HG03095 (cell line): ENCODE data around the gene NCKAP5.

ENCODE experiments used
- ATAC-seq: cut with Tn5 transposase; IDR thresholded peaks from one replicate; pipeline ENCODE4 v1.9.1; 2021; ENCODE audit warnings: moderate library complexity; ENCODE audit not compliant: unreplicated experiment

The NCKAP5 gene

DNA sequence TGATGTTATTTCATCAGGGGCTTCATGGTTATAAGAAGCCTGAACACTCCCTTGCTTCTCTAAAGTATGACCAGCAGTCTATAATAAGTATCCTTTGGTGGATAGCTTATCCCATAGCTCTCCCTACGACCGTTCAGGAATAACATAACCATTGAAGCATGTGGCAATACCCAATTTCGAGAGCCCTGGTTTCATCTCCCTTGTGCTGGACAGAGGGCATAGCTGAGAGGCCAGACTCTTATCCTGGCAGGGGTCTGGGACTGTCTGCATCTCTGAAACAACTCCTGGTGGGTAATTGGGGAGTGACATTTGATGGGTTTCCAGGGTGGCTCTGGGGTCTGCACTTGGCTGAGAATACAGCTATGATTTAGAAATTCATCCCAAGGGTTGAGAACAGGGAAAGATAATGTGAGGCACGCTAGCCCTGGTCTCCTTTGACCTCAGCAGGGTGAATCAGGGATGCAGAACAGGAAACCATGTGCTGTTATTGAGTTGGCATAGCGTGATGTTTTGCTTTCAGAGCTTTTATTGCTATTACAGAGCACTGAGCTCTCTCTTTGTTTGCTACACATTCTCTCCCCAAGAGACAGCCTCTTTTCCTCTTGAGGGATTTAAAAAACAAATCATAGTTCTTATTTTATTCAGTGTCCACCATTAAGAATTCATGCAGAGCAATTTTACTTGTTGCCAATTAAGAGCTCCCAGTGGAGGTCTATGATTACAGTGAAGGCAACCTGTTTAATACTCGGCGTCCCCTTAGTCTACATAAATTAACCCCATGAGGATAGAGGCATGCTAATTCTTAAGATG, 274.5 kb downstream of the NCKAP5 start:
- ATAC-seq = no peak

DNA sequence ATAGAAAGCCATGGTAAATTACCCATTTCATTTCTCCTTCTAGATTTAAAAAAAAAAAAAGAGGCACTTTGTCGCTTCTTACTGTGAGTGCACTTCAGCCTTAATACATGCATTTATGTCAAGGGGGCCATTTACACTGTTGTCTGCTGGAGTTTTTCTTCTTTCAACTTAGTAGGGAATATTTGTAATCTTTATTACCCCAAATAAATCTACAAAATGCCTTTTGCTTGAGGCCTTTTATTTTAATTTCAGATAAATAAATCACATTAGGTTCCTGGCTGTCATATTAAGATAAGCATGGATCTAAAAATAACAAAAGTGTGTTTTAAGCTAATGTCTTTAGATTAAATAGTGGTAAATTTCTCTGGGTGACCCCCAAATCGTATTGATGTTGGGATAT, 276.0 kb downstream of the NCKAP5 start:
- no peak for ATAC-seq

DNA sequence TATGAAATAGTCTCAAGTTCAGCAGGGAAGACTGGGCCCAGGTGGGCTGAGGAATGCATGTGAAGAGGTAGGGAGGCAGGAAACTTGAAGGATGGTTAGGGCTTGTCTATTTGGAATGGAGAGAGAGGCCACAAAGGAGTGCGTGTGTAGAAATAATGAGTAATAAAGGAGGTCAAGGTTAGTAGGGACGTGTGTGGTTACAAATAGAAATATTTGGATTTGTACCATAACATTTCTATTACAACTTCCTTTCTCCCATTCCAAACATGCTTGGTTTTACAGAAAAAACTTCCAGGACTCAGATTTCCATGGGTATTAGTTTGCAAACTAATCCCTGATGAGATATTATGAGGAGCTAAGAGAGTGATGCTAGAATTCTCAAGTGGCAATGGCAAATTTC, 280.6 kb downstream of the NCKAP5 start:
- ATAC-seq = no peak

DNA sequence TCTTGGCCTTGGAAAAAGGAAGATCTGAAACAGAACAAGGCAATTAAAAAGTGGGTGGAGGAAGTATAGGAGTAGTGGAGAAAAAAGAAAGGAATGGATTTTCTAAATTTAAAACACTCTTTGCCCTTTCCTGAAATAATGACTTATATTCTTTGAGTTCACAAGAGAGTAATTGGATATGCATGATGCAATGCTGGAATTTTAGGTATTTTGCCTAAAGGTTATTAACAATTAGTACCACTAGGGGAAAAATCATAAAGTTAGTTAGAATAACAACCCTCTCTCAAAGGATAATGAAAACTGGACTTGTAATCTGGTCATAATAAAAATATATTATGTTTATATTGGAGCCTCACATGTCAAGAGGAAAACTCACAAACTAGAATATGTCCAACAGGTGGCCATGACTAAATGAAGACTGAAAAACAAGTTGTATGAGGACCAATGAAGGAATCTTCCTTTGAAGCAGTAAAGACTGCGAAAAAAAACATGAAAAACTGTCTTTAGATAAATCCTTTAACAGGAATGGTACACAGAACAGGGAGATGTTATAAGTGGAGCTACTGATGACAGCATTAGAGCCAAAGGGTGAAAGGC, 281.8 kb downstream of the NCKAP5 start:
- no peak for ATAC-seq

DNA sequence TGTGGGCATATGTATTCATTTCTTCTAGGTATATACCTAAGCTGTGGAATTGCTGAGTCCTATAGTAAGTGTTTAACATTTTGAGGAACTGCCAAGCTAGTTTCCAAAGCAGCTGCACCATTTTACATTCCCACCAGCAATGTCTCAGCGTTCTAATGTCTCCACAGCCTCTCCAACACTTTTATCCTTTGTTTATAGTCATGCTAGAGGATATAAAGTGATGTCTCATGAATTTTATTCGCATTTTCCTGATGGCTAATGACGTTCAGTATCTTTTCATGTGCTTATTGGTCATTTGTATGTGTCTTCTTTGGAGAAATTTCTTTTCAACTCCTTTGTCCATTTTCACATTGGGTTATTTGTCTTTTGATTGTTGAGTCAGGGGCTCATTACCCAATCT, 295.2 kb downstream of the NCKAP5 start:
- no peak for ATAC-seq

DNA sequence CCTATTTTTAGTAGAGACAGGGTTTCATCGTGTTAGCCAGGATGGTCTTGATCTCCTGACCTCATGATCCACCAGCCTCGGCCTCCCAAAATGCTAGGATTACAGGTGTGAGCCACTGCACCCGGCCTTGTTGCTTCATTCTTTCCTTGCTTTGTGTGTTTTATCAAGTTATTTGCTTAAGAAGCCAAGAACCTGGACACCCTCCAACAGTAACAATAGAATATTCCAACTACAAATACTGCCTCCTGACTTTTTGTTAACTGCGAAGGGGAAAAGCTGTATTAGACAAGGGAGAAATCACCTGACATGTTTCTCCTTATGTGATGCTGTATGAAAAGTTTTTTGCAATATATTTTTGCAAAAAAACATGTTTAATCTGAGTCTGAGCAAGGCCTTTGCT, 297.2 kb downstream of the NCKAP5 start:
- ATAC-seq = no peak

DNA sequence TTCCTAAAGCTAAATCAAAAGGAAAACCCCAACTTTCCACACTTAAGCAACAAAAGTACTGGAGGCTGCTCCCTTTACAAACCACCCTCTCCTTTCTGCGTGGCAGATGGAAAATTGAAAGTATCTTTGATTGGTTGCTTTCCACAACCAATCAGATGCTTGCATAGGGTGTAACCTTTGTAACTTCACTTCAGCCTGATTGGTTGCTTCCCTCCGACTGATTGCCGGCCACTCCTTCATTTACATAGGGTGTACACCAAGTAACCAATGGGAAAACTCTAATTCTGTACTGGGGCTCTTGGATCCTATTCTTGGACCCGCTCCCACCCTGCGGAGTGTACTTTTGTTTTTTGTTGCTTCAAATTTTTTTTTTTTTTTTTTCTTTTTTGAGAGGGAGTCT, 297.7 kb downstream of the NCKAP5 start:
- ATAC-seq = no peak

DNA sequence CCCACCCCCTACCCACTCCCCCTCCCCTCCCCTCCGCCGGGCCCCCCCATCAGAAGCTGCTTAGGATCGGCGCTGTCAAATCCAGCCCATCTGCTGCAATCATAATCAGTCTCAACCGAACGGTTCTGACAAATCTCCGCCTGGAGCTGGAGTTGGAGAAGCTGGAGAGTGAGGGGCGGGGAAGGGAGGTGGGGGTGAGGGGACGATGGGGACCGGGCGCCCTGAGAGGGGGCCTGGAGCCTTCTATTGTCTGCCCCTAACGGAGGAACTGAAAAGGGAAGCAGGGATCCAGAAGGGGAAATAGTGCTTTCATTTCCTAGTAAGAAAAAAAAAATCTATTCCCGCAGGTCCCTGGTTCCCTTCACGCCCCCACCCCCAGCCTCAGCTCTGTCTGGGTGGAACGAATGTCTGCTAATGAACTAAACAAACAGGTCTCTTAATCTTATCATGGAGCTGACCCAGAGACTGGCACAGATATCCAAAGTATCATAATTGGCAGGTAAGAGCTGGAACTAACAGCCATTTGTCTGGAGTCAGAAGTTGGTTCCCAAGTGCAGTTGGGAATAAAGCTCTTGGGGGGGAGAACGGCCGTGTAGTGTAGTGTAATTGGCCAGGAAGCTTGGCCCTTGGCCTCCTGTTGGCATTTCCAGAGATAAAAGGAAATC, 301.2 kb downstream of the NCKAP5 start:
- no peak for ATAC-seq

DNA sequence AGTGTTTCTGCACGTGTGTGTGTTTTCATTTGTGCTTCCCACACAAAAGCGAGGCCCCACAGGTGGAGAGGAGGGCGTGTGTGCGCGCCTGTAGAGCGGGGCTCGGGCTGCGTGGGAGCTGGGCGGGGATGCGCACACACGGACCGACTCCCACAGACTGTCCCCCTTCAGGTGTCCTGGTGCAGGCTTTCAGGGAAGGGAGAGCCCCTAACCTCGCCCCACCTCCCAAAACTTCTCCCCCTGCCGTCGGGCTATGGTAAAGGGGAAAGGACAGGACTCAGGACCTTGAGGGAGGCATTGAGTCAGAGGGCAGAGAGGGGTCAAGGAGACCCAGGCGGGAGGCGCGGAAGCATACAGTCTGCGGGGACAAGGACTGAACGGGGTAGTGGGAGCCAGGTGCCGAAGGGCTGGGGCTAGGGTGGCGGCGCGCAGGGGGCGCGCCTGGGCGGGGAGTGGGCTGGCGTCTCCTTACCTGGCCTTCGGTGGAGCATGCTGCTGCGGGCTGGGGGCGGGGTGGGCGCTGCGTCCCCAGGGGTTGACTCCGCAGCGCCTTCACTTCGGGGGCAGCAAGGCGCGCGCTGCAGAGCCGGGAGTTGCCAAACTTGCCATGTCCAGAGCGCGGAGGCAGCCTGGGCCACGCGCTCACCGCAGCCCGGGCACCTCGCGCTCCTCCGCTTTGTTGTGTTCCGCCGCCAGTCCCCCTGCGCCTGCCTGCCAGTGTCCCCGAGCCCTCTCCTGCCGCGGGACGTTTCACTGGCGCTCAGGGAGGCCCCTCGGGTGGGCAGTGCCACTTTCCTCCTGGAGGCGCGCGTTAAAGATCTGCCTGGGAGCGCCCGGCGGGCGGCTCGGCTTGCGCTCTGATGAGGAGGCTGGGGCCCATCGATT, 302.0 kb downstream of the NCKAP5 start:
- no peak for ATAC-seq

DNA sequence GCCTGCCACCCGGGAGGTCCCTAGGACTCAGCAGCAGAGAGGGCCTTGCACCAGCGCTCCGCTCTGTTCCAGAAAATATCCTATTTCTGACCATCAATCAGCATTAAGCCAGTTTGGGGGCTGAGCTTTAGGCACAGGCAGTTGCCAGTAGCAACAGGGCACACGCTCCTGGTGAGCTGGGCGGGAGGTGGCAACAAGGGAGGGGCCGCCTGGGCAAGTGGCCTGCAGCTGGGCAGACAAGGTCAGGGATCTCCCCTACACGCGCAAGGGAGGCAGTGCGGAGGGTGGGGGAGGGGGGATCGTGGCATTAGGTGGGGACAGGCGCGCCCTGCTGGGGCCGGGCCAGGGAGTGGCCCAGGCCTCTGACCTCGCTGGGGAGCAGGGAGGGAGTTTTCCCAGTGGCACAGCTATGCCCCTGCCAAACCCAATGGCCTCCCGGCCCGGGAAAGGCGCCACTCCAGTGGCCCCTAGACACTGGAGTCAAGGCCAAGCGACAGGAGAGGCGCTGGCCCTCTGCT, 302.8 kb downstream of the NCKAP5 start:
- ATAC-seq = no peak

DNA sequence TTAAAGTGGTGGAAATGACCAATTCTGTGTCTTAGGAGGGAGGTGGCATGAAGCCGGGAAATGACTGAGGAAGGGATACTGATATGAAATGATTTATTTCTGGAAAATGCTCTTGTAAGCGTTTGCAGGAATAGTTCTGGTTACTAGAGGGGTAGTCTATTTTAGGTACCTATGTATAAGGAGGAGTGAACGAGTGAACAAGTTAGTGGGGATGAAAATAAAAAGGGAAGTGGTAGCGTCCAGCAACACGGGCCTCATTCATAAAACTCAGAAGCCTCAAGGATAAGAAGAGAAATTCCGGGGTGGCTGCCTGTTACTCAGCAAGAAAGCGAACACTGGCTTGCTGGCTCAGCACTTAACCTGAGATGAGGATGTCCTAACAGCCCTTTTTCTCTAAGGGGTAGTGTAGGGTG, 303.3 kb downstream of the NCKAP5 start:
- ATAC-seq = no peak

DNA sequence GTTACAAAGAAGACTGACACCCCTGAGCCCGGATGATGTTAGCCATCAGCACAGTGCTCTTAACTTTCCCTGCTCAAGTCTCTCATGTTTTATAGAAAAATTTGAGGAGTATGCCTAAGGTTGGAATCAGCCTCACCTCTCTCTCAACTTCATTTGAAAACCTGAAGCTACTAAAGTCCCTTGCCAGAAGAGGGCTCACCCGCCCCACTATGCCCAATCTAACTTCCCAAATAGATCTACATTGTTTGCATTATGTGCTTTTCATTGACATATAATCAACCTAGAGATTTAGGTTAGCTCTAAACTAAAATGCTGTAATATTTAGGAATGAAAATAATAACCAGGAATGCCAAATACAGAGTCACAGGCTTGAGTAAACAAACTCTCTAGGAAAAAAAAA, 305.4 kb downstream of the NCKAP5 start:
- no peak for ATAC-seq

DNA sequence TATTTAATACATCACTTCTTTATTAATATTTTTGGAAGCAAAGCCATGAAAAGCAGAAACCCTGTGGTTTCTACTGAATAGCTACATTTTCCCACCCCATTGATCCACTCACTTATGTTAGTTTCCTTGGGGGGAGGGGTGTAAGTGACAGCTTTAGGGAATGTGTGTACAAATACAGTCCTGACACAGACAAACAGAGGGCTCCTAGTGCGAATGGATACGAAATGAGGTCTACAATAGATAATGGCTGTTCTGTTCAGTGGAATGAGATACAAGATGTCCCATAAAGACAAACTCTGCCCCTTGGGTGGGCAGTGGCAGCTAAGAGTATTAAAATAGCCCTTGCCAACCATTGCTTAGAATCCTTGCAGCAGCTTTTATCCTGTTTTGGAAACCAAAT, 312.9 kb downstream of the NCKAP5 start:
- no peak for ATAC-seq

DNA sequence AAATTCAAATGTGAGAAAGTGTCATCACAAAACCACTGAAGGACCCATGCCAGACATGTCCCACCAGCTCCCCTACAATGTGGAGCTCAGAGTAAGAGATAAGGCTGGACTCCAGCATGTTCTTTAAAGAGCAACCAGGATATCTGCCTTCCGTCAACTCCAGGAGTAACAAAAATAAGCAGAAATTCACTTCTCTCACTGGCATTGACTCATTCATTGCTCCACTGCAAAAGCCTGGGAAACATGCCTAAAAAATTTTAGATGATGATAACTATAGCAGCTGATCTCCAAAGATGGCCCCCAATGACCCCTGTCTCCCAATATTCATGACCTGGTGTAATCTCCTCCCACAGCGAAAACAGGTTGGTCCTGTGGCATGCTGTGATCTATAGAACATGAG, 314.5 kb downstream of the NCKAP5 start:
- ATAC-seq = no peak

DNA sequence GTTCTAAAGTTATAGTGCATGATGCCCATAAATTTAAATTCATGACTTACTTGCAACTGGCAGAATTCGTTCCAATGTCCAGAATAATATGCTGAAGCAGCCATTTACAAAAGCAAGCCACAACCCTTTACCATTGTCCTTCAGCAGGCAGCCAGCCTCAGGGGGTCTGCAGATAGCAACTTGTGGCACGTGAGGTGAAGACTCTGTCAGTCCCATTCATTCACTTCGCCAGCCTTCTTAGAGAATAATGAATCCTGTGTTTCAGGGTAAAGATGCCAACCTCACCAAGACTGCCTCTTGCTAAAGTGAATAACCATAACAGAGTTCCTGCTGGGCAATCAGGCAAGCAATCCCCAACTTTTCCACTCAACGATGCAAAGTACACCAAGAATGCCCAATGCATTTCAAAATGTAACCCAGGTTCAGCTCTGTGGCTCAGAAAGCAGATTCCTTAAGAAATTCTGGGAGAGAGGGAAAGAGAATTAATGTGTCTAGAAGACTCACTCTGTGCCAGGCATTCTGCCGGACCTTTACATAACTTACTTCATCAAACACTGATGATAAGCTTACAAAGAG, 315.4 kb downstream of the NCKAP5 start:
- ATAC-seq = no peak

DNA sequence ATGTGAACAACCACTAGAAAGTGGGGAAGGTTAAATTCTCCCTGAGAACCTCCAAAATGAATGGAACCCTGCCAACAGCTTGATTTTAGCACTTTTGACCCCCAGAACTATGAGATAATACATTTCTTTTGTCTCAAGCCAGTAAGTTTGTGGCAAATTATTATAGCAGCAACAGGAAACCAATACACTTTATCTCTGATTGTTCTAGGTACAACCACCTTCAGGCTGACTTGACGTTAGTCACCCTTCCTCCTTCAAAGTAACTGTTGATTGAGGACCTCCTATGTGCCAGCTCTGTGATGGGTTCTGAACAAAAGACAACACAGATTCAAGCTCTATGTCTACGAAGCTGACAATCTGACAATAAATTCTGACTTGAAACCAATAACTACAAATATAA, 318.9 kb downstream of the NCKAP5 start:
- no peak for ATAC-seq

DNA sequence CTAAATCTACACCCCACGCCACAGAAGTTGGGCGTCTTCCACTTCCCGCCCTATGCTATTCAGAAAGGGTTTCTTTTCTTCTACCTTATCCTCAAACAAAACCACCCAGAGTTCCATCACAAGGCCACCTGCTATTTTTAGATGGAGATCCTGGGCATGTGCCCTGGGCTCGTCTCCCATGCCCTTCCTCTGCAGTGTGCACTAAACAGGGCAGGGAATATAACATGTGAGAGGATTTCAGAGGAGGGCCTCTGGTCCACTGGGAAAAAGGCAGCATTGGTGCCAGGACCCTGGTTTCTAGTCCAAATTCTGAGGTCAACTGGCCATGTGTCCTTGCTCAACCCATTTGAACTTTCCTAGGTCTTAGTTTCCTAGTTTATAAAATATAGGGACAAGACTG, 320.0 kb downstream of the NCKAP5 start:
- no peak for ATAC-seq

DNA sequence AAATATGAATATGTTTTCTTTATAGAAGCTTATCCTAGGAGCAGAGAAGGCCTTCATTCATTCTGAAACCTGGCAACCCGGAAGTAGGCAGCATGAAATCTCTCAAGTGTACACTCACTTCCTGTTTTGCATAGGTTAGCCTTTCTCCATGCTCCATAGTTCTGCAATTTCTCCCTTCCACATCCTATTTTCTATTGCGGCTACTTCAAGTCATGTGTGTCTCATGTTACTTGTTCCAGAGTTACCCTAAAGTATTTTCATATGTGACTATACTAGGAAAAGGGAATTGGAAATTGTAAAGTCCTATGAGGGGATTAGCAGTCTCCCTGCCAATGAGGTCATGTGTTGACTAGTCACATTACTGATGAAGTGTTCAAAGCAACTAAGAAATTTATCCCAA, 320.6 kb downstream of the NCKAP5 start:
- no peak for ATAC-seq

DNA sequence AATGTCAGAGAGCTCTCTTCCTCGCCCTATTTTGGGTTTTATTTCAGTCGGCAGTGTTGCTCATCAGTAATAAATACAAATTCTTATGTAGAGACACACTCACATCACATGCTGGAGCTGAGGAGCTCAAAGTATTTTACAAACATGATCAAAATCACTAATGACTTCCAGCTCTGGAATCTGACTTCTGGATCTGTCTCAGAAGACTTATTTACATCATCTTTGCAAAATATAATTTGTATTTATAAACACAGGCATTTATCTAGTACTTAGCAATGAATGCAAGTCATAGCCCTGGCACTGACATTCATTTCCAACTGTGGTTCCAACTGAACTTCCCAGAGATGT, 327.1 kb downstream of the NCKAP5 start:
- ATAC-seq = no peak

DNA sequence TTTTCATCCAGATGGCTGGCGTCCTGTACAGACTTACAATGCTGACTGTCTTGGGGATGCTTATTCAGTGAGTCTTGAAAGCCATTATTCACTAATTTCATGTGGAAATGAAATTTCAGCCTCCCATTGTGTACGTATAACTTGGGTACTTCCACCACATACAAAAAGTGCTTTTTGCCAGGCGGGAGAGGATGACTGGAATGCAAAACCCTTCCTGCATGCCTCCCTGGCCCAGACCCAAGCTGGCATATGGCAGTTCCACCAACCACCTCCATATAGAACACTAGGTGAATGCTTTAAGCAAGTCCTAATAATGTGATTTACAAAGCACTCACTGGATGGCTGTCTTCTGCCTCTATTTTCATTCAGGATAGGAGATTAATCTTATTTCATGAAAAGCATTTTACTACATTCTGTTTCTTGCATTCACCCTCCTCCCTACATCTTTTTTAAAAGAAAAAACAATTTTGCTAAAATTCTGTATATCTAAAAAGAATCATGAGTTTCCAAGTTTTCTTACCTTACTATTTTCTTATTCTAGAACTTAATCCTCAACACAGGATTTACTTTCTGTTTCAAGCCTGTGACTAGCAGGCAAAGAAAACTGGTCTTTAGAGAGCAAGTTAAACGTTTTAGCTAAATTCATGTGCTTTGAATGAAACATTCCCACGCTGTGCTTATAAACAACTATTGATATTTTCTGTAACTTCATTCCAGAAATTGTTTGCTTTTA, 327.6 kb downstream of the NCKAP5 start:
- ATAC-seq = no peak
